Measurements from ENCODE around the gene ADAD1. TPM values are rescaled to one million over a fixed set of nuclear protein-coding genes. Genes with fewer than 3 reads are reported as not detected.

ADAD1 gene
- total RNA-seq, 1 donor from 2014 or later, result not detected

GRCh38 chr4:122456231-122457116 lies 77.7 kb downstream of the ADAD1 start, which contains the start of gene IL2:
Gene IL2 (minus strand): TSS chr4:122456725. CDS start chr4:122456440, 285 bp downstream.
- DNase-seq (ENCODE audit: low read depth), result no peak
- no peak for TF ChIP-seq CTCF (IDR thresholded peaks at IDR 0.05; ENCODE audit: insufficient read depth, low read length, poor library complexity, severe bottlenecking)
- H3K4me3 ChIP-seq (ENCODE audit: low read depth, low read length), result no peak within 1 kb of the TSS
- no peaks in the 10 kb centered on the region for H3K27me3 ChIP-seq (ENCODE audit: control insufficient read depth, insufficient read depth, low read length)
- H3K36me3 ChIP-seq (ENCODE audit: control insufficient read depth, insufficient read depth, low read length), result no peaks in the 10 kb centered on the region

GRCh38 chr4:122458625-122459024 lies 79.8 kb downstream of the ADAD1 start:
- DNase-seq (ENCODE audit: low read depth), result no peak
- H3K4me3 ChIP-seq (ENCODE audit: low read depth, low read length), result no peak overlapping the region
- TF ChIP-seq CTCF (IDR thresholded peaks at IDR 0.05; ENCODE audit: insufficient read depth, low read length, poor library complexity, severe bottlenecking), result no peak

GRCh38 chr4:122469457-122469856 lies 90.6 kb downstream of the ADAD1 start:
- TF ChIP-seq CTCF (IDR thresholded peaks at IDR 0.05; ENCODE audit: insufficient read depth, low read length, poor library complexity, severe bottlenecking), result no peak
- H3K4me3 ChIP-seq (ENCODE audit: low read depth, low read length), result no peak overlapping the region
- no peak for DNase-seq (ENCODE audit: low read depth)
- H3K36me3 ChIP-seq (ENCODE audit: control insufficient read depth, insufficient read depth, low read length), result no peaks in the 10 kb centered on the region
- H3K27me3 ChIP-seq (ENCODE audit: control insufficient read depth, insufficient read depth, low read length), result no peaks in the 10 kb centered on the region

More at GRCh38 chr4:122458625-122459024, 79.8 kb downstream of the ADAD1 start:
- H3K36me3 ChIP-seq (ENCODE audit: control insufficient read depth, insufficient read depth, low read length), result no peaks in the 10 kb centered on the region
- H3K27me3 ChIP-seq (ENCODE audit: control insufficient read depth, insufficient read depth, low read length), result no peaks in the 10 kb centered on the region

- H3K27me3 ChIP-seq (ENCODE audit: control insufficient read depth, insufficient read depth, low read length), result no peaks in the 10 kb centered on the region
- no peak for TF ChIP-seq CTCF (IDR thresholded peaks at IDR 0.05; ENCODE audit: insufficient read depth, low read length, poor library complexity, severe bottlenecking)
- H3K4me3 ChIP-seq (ENCODE audit: low read depth, low read length), result no peak overlapping the region
- H3K36me3 ChIP-seq (ENCODE audit: control insufficient read depth, insufficient read depth, low read length), result no peaks in the 10 kb centered on the region
- DNase-seq (ENCODE audit: low read depth), result no peak
Measured at GRCh38 chr4:122475233-122475632, 96.4 kb downstream of the ADAD1 start.

- TF ChIP-seq CTCF (IDR thresholded peaks at IDR 0.05; ENCODE audit: insufficient read depth, low read length, poor library complexity, severe bottlenecking), result no peak
- Histone ChIP-seq H3K4me3 (ENCODE audit: low read depth, low read length) (no peak overlapping the region), H3K36me3 (ENCODE audit: control insufficient read depth, insufficient read depth, low read length) (no peaks in the 10 kb centered on the region), H3K27me3 (ENCODE audit: control insufficient read depth, insufficient read depth, low read length) (no peaks in the 10 kb centered on the region)
- DNase-seq (ENCODE audit: low read depth), result no peak
Measured at GRCh38 chr4:122476126-122476525, 97.3 kb downstream of the ADAD1 start.
